Activated effector memory CD4-positive, alpha-beta T cell treated with anti-CD3 and anti-CD28 coated beads, Interleukin-2, amount 50 U/mL, for 16 hours (primary cell): ENCODE data around the gene ZNF823.
"Not testable (repeated sequence)": the region's sequence is repeated elsewhere in the genome, so short reads cannot be mapped to it uniquely, and the experiment has no call there.

Source experiments
- DNase-seq: peaks from one replicate; pipeline ENCODE4 v3.0.0-alpha.2; 2020

The ZNF823 gene

DNA sequence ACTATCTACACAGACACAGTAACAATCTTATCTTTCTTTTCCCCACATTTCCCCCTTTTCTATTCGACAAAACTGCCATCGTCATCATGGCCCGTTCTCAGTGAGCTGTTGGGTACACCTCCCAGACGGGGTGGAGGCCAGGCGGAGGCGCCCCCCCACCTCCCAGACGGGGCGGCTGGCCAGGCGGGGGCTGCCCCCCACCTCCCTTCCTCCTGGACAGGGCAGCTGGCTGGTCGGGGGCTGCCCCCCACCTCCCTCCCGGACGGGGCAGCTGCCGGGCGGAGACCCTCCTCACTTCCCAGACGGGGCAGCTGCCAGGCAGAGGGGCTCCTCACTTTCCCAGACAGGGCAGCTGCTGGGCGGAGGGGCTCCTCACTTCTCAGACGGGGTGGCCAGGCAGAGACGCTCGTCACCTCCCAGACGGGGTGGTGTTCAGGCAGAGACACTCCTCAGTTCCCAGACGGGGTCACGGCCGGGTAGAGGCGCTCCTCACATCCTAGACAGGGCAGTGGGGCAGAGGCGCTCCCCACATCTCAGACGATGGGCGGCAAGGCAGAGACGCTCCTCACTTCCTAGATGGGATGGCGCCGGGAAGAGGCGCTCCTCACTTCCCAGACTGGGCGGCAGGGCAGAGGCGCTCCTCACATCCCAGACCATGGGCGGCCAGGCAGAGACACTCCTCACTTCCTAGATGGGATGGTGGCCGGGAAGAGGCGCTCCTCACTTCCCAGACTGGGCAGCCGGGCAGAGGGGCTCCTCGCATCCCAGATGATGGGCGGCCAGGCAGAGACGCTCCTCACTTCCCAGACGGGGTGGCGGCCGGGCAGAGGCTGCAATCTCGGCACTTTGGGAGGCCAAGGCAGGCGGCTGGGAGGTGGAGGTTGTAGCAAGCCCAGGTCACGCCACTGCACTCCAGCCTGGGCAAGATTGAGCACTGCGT, 61.8 kb downstream of the ZNF823 start:
- not testable (repeated sequence) for DNase-seq

DNA sequence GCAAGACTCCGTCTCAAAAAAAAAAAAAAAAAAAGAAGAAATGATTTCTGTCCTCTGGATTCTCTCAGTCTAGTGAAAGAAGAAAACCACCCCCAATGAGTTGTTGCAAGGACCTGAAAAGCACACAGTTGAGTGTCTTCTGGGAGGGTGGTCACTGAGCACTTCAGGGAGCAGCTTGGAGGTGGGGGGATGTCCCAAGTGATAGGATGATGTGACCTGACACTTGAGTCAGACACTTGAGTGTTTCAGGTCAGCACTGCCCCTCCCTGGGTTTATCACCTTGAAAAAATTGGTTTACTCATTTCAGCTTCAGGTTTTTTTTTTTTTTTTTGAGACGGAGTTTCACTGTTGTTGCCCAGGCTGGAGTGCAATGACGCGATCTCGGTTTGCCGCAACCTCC, 63.2 kb downstream of the ZNF823 start:
- no peak for DNase-seq

DNA sequence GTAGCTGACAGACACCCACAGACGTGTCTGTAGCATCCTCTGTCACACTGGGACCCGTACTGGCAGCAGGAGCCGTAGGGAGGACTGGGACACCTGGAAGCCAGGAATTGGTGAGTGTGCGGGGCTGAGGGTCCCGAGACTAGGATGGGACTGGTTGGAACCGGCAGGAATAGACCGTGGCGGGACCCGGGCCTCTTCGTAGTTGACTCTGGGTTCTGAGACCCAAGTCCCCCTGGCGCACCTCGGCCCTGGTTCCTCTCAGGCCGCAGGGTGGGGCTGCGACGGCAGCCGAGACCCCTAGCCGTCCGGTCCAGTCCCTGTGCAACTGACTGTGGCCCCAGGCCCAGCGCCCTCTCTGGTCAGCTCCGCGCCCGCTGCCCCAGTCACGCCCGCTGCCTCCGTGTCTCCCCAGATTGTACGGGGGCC, 64.7 kb downstream of the ZNF823 start:
- no peak for DNase-seq

DNA sequence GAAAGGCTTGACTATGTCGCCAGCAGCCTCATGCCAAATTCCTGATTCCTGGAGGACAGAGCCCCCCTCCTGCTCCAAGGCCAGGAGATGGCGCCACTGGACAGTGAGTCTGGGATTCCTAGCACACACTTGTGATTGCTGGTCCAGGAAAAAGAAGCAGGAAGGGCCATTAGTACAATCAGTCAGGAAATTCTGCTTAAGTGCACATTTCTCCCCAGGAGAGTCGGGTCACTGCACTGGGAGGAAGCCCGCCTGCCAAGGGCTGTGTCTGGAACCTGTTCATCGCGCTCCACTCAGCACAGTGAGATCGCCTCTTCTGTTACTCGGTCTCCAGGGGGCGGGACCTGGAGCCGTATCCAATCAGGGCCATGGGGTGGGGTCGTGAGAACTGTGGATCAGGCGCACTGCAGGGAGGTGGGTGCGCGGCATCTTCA, 65.1 kb downstream of the ZNF823 start:
- no peak for DNase-seq
